ENCODE data around the gene EDIL3. TPM values are rescaled to one million over a fixed set of nuclear protein-coding genes. Genes with fewer than 3 reads are reported as not detected.

Gene EDIL3
- total RNA-seq, 2 experiments from 2014 or later = not detected

GRCh38 chr5:84397385-84397784 lies 12.7 kb upstream of the EDIL3 start:
- POLR2A ChIA-PET = no interaction called here
- H3K27ac Mint-ChIP-seq = no peak overlapping the region
- H3K9me3 Mint-ChIP-seq = no peaks in the 10 kb centered on the region
- no peak for TF ChIP-seq CTCF (IDR thresholded peaks at IDR 0.05)
- CTCF ChIA-PET = no interaction called here
- no peaks in the 10 kb centered on the region for H3K4me1 Mint-ChIP-seq (ENCODE audit: low read depth)
- H3K27me3 Mint-ChIP-seq = no peaks in the 10 kb centered on the region
- H3K4me3 Mint-ChIP-seq = no peak overlapping the region
- ATAC-seq = no peak
- H3K36me3 Mint-ChIP-seq (ENCODE audit: low read depth) = no peaks in the 10 kb centered on the region
- intact Hi-C loops (cut with micrococcal nuclease) = no loop called here
- no peak for DNase-seq

DNA sequence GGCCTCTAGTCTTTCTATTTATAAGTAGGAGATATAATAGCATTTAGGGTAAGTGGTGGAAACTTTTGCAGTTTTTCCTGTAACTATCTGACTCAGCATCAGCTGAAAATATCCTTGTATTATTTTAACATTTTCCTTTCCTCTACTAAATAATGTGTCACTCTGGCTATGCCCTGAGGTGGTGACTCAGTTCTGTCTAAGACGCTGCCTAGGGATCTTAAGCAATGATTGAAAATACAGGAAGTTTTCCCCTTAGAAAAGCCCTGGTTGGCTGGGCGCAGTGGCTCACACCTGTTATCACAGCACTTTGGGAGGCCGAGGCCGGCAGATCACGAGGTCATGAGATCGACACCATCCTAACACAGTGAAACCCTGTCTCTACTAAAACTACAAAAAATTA lies 9.3 kb upstream of the EDIL3 start:
- TF ChIP-seq CTCF (IDR thresholded peaks at IDR 0.05) = no peak
- no peak overlapping the region for H3K27ac Mint-ChIP-seq
- intact Hi-C loops (cut with micrococcal nuclease) = no loop called here
- H3K4me3 Mint-ChIP-seq = no peak overlapping the region
- no peaks in the 10 kb centered on the region for H3K9me3 Mint-ChIP-seq
- no peaks in the 10 kb centered on the region for H3K36me3 Mint-ChIP-seq (ENCODE audit: low read depth)
- ATAC-seq (no peak), DNase-seq (no peak)
- ChIA-PET POLR2A (no interaction called here), CTCF (no interaction called here)
- no peaks in the 10 kb centered on the region for H3K4me1 Mint-ChIP-seq (ENCODE audit: low read depth)
- H3K27me3 Mint-ChIP-seq = no peaks in the 10 kb centered on the region

DNA sequence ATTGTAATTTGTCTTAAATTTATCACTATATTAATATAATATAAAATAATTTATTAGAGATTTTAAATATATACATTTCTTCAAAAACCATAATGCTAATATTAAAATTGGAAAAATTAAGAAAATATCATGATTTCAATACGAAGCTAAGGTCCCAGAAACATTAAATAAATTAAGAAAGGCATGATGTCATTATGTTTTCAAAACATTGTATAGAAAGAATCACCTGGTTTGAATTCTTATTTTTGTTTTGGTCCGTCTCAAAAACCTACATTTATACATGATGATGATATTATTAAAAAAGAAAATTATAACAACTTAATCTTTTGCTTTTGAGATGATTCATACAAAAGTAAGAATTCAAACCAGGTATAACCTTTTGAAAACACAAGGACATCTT lies 8.2 kb upstream of the EDIL3 start:
- ATAC-seq = no peak
- no peak overlapping the region for H3K27ac Mint-ChIP-seq
- no peaks in the 10 kb centered on the region for H3K4me1 Mint-ChIP-seq (ENCODE audit: low read depth)
- POLR2A ChIA-PET = no interaction called here
- intact Hi-C loops (cut with micrococcal nuclease) = no loop called here
- DNase-seq = no peak
- CTCF ChIA-PET = no interaction called here
- no peaks in the 10 kb centered on the region for H3K9me3 Mint-ChIP-seq
- H3K27me3 Mint-ChIP-seq = no peaks in the 10 kb centered on the region
- H3K36me3 Mint-ChIP-seq (ENCODE audit: low read depth) = no peaks in the 10 kb centered on the region
- H3K4me3 Mint-ChIP-seq = no peak overlapping the region
- no peak for TF ChIP-seq CTCF (IDR thresholded peaks at IDR 0.05)

GRCh38 chr5:84385705-84386104 lies 1.0 kb upstream of the EDIL3 start:
- peaks cover 2% of the 10 kb centered on the region for H3K36me3 Mint-ChIP-seq (ENCODE audit: low read depth)
- intact Hi-C loops (cut with micrococcal nuclease) = no loop called here
- H3K27me3 Mint-ChIP-seq = peaks cover 39% of the 10 kb centered on the region
- CTCF ChIA-PET = no interaction called here
- DNase-seq (no peak), ATAC-seq (no peak)
- no peaks in the 10 kb centered on the region for H3K9me3 Mint-ChIP-seq
- POLR2A ChIA-PET = no interaction called here
- no peak for TF ChIP-seq CTCF (IDR thresholded peaks at IDR 0.05)
- H3K27ac Mint-ChIP-seq = no peak overlapping the region
- no peak overlapping the region for H3K4me3 Mint-ChIP-seq
- H3K4me1 Mint-ChIP-seq (ENCODE audit: low read depth) = peaks cover 3% of the 10 kb centered on the region

DNA sequence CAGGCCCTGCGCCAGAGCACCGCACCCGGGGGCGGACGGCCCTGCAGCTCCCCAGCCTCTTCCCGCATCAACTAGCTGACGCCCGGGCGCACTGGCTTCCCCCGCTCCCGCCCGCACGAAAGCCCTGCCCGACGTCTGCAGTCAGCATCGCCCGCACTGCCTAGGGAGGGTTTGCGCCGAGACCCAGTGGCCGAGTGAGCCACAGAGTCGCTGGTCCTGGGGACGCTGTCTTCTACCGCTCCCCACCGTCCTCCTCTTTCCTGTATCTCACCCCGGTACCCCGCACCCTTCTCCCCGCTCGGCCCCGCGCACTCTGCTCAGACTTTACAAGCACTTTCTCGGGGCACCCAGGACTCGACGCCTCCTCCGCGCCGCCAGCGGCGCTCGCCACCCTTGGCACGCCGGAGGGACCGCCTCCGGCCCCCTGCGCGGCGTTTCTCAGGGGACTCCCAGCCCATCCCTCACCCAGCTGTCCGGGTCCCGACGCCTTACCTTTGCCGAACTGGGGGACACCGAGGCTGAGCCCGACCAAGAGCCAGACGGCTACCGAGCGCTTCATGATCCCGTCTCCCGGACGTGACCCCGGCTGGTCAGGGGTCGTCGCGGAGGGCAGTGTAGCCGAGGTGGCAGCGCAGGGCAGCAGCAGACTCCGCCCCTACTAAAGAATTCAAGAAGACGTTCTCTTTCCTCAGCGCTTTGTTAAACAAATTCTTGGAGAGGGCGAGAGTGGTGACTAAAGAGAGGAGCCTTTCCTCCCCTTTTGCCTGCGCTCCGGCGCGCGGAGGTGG lies 670 bp downstream of the EDIL3 start:
- POLR2A ChIA-PET = no interaction called here
- intact Hi-C loops (cut with micrococcal nuclease) = no loop called here

More for the DNA sequence above, 670 bp downstream of the EDIL3 start:
- CTCF ChIA-PET = no interaction called here
- TF ChIP-seq CTCF (IDR thresholded peaks at IDR 0.05) = no peak
- Mint-ChIP-seq H3K4me3 (no peak overlapping the region), H3K27ac (no peak overlapping the region), H3K4me1 (ENCODE audit: low read depth) (peaks cover 3% of the 10 kb centered on the region), H3K9me3 (no peaks in the 10 kb centered on the region), H3K36me3 (ENCODE audit: low read depth) (peaks cover 2% of the 10 kb centered on the region), H3K27me3 (peaks cover 39% of the 10 kb centered on the region)
- no peak for DNase-seq
- ATAC-seq = no peak
